22Rv1 (cell line): ENCODE measurements around the gene ST3GAL5.

Source experiments
- H3K27ac ChIP-seq: fragments of 450-650 bp; 2 replicates; pipeline ENCODE4 v1.5.1; 2017
- ZFX ChIP-seq: fragments of 450-650 bp; IDR thresholded peaks from 2 replicates; pipeline ENCODE4 v1.6.1; 2017; ENCODE audit warnings: antibody characterized with exemption, borderline replicate concordance
- TF ChIP-seq, protein P1 (sequence below): fragments of 450-650 bp; IDR thresholded peaks from 2 replicates; pipeline ENCODE4 v1.5.1; 2017; ENCODE audit warnings: mild to moderate bottlenecking

Gene ST3GAL5

DNA sequence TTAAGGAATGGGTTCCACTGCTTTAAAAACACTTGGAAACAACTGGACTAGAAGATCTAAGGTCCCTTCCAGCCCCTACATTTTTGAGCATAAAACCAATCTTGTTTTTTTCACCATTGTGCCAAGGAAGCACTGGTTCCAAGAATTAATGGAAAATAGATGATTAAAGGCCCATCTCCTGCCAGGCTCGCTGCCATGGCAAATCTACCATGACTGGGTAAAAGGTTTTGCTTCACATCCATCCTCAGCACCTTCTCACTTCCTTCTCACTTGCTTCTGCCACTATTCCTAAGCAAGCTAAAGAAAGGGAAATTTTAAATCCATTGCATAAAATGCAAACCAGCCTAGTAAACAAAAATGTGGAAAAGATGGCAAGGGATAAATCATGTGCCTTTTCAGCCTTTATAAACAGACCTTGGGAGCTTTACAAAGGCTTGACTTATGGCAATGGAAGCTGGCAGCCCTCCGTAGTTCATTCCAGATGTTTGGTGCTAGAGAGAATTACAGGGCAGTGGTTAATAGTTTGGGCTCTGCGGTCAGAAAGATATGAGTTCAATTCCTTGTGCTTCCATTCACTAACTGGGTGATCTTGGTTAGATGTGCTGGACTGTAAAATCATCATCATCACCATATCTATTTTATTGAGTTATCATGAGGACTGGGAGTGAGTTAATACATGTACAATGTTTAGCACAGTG lies 27.0 kb upstream of the ST3GAL5 start:
- no peak overlapping the region for H3K27ac ChIP-seq
- no peak for TF ChIP-seq ZFX
- TF ChIP-seq, protein P1, sequence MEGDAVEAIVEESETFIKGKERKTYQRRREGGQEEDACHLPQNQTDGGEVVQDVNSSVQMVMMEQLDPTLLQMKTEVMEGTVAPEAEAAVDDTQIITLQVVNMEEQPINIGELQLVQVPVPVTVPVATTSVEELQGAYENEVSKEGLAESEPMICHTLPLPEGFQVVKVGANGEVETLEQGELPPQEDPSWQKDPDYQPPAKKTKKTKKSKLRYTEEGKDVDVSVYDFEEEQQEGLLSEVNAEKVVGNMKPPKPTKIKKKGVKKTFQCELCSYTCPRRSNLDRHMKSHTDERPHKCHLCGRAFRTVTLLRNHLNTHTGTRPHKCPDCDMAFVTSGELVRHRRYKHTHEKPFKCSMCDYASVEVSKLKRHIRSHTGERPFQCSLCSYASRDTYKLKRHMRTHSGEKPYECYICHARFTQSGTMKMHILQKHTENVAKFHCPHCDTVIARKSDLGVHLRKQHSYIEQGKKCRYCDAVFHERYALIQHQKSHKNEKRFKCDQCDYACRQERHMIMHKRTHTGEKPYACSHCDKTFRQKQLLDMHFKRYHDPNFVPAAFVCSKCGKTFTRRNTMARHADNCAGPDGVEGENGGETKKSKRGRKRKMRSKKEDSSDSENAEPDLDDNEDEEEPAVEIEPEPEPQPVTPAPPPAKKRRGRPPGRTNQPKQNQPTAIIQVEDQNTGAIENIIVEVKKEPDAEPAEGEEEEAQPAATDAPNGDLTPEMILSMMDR = no peak

DNA sequence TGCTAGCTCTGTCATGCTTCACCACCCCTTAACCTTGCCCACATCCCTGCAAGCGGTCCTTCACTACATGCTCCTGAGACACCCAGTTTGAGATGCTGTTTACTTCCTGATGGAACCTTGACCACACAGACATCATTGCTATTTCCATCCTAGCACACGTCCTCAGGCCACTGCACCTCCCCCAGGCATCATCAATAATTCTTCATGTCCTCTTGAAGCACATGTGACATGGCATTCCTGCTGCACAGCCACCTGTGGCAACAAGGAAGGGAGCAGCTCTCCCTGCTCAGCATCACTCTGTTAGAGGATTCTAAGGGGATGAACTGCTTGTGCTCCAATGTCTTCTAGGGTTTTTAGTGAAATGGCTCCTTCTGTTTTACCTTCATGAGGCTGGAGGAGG lies 26.1 kb upstream of the ST3GAL5 start:
- no peak overlapping the region for H3K27ac ChIP-seq
- TF ChIP-seq, protein P1 = no peak
- TF ChIP-seq ZFX = no peak

DNA sequence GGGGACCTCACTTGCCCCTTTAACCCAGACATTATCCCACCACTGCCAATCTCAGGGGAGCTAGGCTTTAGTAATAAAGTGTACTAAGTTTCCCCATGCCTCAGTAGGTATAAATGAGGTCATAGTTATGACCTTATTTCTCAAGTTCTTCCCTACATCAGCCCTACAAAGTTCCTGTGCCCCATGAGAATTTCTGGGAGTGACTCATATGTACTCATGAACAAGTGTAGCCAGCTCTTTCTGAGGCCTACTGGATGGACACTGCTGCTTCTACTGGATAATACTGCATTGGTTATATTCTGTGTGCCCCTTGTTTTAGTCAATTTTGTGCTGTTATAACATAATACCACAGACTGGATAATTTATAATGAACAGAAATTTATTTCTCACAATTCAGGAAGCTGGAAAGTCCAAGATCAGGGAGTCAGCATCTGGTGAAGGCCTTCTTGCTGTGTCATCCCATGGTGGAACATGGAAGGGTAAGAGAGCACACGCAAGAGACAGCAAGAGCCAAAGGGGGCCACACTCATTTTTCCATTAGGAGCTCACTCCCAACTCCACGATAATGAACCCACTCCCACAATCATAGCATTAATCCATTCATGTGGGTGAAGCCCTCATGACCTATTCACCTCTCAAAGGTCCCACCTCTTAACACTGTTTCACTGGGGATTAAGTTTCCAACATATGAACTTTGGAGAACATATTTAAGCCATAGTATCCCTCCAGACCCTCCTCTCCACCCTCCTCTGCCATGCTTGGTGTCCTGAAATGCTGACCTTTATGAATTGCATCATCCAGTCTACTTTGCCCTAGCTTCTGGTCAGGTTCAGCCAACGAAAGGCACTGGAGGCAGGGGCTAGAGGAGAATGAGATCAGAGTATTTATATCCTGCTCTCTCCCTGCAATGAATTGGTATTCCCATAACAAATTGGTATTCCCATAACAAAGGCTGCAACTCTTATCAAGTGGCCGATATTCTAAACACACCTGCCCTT lies 25.4 kb upstream of the ST3GAL5 start:
- TF ChIP-seq ZFX = no peak
- TF ChIP-seq, protein P1 = no peak

DNA sequence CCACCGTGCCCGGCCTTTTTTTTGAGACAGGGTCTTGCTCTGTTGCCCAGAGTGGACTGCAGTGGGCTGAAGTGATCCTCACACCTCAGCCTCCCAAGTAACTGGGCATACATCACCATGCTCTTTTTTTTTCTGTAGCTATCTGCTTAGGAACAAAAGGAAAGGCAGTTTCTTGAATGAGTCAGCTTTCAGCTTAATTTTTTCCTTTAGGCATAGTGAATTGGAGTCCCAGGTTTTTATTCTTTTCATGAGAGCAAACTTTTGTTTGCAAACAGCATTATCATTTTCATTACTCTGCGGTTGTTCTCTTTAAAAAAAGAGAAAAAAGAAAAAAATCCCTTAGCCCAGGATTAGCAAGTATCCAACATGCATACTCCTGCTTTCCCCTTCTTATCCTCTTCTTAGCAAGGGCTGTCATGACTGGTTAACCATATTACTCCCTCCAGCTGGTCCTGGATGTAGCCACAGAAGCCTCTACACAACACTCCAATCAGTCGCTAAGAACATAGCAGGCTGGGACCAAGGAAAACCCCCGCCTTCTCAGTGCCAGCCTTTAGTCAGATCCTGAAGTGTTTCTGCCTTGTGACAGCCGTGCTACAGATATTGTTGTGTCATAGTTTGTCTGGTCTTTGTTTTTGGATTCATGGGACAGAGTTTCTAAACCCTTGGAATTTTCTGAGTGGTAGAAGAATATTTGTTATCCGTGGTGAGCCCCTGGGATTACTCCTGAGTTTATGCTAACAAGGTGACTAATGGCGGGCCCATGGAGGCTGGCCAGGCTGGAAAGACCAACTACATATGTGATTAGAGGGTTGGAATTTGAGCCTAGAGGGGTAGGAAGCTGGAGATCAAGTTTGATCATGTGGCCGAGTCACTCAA lies 23.3 kb upstream of the ST3GAL5 start:
- no peak for TF ChIP-seq ZFX
- TF ChIP-seq, protein P1 = no peak
- H3K27ac ChIP-seq = no peak overlapping the region

More for the DNA sequence above, 25.4 kb upstream of the ST3GAL5 start:
- H3K27ac ChIP-seq = no peak overlapping the region

DNA sequence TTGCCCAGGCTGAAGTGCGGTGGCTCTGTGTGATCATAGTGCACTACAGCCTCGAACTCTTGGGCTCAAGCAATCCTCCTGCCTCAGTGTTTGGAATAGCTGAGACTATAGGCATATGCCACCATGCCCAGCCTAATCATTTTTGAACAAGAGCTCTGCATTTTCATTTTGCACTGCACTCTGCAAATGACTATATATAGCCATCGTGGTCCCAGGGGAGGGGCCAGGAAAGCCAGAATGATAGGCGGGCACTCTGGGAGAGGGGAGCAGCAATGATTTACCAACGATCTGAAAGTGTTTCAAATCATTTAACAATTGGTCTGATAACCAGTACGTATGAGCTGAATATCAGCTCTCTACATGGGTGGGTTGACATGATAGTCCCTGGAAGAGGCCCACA lies 22.3 kb upstream of the ST3GAL5 start:
- H3K27ac ChIP-seq = no peak overlapping the region
- no peak for TF ChIP-seq ZFX
- TF ChIP-seq, protein P1 = no peak

DNA sequence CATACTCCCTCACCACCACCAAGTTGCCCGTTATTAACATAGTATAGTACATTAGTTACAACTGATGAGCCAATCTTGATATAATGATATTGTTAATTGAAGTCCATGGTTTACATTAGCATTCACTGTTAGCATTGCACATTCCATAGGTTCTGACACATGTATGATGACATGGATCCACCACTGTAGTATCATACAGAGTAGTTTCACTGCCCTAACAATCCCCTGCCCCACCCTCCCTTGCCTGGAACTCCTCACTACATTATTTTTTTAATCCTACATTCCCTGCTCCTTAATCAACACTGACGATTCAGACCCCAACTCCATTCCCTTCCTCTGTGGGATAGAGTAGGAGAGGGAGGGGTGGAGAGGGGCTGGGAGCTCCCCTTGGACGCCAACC lies 20.2 kb upstream of the ST3GAL5 start:
- H3K27ac ChIP-seq = no peak overlapping the region

More for the DNA sequence above, 20.2 kb upstream of the ST3GAL5 start:
- TF ChIP-seq ZFX = no peak
- TF ChIP-seq, protein P1 = no peak
